Adrenal gland (tissue), 5 donors: ENCODE measurements around the gene DHRS1.

Experiments used
- POLR2A ChIP-seq, 2 donors: fragments of 450-650 bp; IDR thresholded peaks; one replicate each; pipeline ENCODE4 v1.6.1; 2017; ENCODE audit warnings: antibody characterized with exemption in 2 of 2, mild to moderate bottlenecking in 2 of 2, moderate library complexity in 1 of 2
- TF ChIP-seq, protein P1 (sequence below), 6 experiments: fragments of 450-650 bp in 4 of 6; fragments of 200-600 bp in 2 of 6; sonication (generic) in 1 of 6; IDR thresholded peaks; 1 replicate in 5 of 6; 2 replicates in 1 of 6; pipeline versions ENCODE4 v1.5.1 to v1.8.0; 2016 to 2021; ENCODE audit warnings: antibody characterized with exemption in 6 of 6, mild to moderate bottlenecking in 2 of 6, moderate library complexity in 1 of 6
- donor health status: DM: no; HTN: no; CAD: no.

DNA sequence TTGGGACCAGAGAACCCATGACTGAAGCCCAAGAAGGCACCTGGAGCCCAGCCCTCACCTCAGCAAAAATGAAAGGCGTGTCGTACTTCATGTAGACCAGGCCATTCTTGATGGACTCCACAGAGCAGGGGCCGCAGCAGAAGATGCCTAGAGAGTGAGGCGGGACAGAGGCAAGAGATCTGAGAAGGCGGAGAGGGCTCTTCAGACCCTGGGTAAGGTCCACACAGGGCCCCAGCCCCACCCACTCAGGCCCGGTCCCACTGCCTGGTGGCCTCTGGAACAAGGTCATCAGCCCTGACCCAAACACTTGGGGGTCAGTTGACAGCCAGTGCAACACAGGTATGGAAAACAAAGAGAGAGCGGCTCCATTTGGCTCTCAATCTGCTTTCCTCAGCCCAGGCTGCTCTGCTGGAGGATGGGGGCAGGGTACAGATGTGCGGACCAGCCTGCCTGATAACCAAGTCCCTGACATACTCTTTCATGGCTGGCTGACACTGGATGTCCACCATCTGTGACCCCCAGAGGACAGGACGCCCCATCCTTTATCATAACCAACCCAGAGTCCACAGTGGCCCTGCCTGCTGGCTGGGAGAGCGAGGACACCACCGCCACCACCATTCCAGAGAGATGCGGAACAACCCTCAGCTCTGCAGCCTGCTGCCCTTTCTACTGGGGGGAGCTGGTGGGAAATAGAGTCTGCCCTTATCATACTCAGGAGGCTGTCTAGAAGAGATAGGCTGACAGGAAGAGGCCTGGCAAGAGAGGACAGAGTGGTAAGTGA lies 43.5 kb downstream of the DHRS1 start:
- TF ChIP-seq, protein P1, sequence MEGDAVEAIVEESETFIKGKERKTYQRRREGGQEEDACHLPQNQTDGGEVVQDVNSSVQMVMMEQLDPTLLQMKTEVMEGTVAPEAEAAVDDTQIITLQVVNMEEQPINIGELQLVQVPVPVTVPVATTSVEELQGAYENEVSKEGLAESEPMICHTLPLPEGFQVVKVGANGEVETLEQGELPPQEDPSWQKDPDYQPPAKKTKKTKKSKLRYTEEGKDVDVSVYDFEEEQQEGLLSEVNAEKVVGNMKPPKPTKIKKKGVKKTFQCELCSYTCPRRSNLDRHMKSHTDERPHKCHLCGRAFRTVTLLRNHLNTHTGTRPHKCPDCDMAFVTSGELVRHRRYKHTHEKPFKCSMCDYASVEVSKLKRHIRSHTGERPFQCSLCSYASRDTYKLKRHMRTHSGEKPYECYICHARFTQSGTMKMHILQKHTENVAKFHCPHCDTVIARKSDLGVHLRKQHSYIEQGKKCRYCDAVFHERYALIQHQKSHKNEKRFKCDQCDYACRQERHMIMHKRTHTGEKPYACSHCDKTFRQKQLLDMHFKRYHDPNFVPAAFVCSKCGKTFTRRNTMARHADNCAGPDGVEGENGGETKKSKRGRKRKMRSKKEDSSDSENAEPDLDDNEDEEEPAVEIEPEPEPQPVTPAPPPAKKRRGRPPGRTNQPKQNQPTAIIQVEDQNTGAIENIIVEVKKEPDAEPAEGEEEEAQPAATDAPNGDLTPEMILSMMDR (IDR thresholded peaks at IDR 0.05), result no peak
- TF ChIP-seq POLR2A (IDR thresholded peaks at IDR 0.05), result no peak
